ENCODE data around the gene TRABD.

The TRABD gene

DNA sequence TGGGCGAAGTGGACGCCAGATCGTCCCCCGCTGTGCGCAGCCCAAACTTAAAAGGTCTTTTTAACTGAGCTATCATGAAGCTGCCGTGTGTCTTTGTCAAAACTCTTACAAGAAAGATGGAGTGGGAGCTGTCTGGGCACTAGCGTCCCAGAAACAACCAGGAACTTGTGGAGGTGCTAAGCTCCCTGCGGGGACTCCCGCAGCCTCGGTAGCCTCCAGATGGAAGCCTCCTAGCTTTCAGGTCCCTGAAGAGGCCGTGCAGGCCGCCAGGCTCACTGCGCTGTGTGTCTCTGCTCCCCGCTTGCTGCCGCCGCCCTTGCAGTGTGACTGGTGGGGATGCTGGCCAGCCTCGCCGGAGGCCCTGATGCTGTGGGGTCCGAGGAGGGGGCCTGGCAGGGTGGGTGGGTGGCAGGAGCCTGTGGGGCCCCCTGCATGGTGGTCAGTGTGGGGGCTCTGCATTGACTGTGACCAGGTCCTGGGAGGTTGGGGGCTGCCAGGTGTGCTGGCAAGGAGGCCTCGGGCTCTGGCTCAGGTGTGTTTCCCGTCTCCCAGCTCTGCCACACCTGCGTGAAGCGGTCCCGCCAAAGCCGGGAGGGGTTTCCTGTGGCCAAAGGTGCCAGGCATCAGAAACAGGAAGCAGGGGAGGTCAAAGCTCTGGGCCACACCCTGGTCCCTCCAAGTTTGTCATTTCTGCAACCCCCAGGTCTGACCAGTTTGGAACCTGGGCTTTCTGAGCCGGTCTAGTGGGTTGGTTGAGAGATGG, 1.2 kb downstream of the TRABD start:
- DNase-seq (ENCODE audit: low spot score), result peak; percentile 32

DNA sequence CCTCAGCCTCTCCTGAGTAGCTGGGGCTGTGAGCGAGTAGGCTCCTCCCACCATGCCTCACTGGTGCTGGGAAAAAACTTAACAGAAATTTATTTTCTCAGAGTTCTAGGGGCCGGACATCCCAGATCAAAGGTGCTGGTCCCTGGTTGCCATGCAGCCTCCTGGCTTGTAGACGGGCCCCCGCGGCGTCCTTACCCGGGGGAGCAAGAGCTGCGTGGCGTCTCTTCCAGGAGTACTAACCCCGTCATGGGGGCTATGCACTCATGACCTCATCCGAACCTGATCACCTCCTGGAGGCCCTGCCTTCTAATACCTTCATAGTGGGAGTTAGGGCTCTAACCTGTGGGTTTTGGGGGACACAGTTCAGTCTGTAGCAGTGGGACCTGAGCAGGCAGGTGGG, 2.6 kb downstream of the TRABD start:
- no peak for DNase-seq (ENCODE audit: low spot score)

DNA sequence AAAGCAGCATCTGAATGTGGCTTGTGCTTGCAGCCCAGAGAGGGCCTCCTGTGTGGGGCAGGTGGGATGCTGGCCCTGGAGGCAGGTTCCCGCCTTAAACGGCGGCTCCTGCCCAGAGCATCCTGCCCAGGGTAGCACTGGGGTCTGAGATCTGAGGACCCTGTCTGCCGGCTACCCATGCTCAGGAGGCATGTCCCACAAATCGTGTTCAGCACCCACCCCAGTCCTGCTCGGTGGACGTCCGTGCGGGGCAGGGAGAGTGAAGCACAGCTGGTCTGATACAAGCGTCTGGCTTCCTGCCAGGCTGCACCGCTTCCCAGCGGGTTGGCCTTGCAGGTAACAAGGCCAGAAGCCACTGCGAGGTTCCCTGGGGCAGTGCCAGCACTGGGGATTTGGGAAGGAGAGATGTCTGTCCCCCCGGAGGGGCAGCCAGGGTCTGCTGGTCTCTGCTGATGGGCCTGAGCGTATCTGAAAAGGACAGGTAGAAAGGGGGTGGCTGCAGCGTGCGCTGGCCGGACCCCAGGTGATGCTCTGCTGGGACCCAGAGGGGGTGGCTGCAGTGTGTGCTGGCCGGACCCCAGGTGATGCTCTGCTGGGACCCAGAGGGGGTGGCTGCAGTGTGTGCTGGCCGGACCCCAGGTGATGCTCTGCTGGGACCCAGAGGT, 3.6 kb downstream of the TRABD start:
- no peak for DNase-seq (ENCODE audit: low spot score)

DNA sequence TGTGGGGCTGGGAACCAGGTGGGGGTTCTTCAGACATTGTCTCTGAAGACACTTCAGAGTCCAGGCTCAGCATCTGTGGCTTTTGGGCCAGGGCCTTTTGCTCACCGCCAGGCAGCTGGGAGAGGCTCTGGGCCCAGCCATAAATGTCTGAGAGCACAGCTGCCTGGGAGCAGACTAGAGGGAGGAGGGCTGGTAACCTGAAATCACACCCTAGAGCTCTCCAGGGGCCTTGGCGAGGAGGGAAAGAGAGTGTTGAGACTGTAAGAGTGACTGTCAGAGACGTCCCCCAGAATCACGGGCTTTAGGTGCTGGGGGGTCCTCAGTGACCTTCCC, 4.1 kb downstream of the TRABD start:
- DNase-seq (ENCODE audit: low spot score), result peak; percentile 14

DNA sequence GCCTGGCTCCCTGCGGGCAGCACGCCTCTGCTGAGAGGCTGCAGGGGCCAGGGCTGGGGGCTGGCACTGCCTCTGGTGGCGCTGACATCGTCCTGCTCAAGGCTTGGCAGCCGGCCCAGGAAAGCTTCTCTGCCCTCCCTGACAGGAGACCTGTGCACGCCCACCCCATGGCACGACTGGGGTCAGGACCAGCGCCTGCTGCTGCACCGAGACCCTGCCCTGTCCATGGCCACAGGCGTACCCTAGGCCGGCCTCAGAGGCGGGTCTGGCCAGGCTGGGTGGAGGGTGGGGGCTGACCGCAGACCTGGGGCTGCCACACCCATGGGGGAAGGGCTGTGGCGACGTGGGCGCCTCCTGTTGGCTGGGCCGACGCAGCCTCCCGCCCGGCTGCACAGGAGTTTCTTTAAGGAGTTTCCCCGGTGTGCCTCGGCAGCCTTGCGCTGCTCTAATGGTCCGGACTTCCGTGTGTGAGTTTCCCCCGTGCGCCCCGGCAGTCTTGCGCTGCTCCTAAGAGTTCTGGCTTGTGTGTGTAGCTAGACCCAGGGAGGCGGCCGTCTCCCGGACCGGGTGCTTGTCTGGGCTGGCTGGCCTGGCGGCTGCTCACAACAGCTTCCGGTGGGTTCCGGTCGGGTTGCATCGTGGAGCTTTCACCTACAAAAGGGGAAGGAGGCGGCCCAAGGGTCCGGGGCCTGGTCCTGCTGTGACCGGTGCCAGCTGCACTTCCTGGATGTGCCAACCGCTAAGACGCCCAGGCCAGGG, 4.6 kb downstream of the TRABD start:
- DNase-seq (ENCODE audit: low spot score), result peak; percentile 83

DNA sequence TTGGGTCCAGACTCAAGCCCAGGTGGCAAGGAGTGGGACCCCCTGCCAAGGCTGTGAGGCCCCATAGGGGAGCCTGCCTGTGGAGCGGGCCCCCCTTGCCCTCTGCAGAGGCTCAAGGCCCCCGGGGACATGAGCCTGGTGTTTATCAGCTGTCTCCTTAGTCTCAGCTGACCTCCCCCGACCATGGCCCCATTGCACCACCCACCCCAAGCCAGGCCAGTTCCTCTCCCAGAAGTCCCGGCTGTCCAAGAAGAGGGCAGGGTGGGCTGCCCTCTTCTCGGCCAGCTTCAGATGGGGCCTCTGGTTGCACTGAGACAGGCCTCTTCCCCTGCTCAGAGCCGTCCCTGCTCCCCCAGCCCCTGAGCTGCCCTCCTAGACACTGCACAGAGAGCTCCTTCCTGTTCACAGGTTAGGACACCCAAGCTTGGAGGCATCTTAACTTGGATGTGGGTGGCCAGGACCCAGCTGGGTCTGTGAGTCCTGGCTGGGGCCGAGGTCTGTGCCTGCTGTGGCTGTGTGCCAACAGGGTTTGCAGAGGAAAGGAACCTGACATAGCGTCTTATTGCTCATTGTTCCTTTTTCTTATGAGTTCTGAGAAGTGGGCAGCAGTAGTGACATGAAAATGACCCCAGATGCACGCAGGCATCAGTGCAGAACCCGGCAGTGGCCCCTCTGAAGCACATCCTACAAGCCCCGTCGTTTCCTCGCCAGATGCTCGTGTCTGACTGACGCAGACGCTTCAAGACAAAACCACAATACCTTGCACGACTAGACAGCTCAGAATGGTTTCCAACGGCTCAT, 5.4 kb downstream of the TRABD start:
- DNase-seq (ENCODE audit: low spot score), result peak; percentile 84

DNA sequence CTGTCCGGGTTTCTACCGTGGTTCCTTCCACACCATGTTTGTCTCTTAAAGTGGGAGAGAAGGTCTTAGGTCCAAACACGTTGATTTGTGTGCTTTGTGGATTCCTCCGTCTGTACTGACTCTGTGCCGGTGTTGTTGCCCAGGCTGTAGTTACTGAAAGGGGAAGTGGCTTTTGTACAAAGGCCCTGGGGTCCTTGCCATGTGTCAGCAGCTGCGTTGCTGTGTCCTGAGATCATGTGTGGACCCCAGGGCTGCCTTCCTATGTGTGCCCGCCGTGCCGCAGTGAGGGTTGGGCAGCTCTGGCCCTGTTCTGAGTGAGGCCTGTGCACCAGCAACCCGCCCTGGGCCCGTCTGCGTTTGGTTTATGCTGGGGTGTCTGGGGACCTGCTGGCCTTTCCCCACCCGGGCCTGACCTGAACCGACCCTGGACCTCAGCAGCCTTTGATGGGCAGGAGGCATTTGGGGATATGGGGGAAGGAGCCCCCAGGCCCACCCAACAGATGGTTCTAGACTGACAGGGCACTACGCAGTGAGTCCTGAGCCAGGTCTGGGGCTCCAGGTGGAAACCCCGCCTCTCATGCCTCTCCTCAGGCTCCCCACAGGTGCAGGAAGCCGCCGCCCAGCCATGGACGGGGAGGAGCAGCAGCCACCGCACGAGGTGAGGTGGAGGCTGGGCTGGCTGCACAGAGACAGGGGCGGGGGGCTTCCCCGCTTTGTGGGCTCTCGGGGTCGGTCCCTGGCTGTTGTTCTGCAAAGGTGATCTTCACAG, 6.9 kb downstream of the TRABD start:
- DNase-seq (ENCODE audit: low spot score), result peak; percentile 48

DNA sequence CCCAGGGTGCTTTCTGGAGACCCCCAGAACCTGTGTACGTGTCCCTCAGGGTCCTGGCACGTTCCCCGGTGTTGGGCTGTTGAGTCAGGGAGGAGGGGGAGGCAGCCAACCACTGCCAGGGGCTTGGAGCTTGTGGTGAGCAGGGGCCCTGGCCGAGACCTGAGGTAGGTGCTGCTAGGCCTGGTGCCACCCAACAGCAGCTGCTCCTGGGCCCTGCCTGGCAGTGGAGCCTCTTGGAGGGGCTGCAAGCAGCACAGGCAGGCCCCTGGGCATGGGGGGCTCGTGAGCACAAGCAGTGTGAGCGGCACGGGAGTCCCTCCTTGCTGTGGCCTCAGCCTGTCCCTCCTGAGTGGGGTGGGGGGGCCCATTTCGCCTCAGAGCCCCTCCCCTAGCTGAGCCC, 7.9 kb downstream of the TRABD start:
- DNase-seq (ENCODE audit: low spot score), result no peak

DNA sequence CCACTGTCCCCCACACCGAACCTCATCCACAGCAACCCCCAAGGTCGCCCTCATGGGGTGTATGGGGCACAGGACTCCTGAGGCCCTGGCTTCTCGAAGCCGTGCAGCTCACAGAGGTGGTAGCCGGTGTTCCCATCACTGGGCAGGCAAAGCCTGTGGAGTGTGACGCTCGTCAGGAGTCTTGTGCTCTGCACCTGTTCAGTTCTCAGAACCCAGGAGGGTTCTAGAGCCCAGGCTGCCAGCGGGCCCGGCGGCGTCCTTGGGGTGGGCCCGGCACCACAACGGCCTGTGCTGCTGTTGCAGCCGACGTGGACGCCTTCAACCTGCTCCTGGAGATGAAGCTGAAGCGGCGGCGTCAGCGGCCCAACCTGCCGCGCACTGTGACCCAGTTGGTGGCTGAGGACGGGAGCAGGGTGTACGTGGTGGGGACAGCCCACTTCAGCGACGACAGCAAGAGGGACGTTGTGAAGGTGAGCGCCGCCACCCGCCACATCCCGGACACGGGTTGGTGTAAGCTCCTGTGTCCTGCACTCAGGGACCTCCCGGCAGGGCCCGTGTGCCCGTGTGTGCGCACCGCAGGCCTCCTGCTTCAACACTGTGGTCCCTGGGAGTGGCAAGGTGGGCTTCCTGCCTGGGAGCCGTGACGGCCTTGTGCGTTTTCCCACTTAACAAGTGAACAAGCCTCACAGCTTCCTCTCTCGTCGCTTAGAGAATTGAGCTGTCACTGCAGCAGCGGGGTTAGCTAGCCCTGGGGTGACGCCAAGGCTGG, 8.5 kb downstream of the TRABD start:
- no peak for DNase-seq (ENCODE audit: low spot score)

DNA sequence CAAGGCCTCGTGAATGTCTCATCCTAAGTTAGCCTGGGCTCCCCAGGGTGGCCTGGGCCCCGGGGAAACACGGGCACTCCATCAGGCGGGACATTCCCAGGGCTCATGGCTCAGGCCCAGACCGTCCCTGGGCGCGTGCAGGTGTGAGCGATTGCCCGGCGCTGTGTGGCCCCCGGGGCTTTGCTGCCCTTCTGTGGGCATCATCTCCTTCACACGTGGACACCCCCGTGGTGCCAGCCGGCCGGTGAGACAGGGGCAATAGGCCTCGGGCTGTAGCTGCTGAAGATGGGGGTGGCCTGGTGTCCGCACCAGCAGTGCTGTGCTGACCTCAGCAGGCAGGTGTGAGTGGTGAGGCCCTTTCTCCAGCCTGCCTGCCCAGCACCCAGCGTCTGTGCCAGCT, 10.5 kb downstream of the TRABD start:
- DNase-seq (ENCODE audit: low spot score), result no peak

DNA sequence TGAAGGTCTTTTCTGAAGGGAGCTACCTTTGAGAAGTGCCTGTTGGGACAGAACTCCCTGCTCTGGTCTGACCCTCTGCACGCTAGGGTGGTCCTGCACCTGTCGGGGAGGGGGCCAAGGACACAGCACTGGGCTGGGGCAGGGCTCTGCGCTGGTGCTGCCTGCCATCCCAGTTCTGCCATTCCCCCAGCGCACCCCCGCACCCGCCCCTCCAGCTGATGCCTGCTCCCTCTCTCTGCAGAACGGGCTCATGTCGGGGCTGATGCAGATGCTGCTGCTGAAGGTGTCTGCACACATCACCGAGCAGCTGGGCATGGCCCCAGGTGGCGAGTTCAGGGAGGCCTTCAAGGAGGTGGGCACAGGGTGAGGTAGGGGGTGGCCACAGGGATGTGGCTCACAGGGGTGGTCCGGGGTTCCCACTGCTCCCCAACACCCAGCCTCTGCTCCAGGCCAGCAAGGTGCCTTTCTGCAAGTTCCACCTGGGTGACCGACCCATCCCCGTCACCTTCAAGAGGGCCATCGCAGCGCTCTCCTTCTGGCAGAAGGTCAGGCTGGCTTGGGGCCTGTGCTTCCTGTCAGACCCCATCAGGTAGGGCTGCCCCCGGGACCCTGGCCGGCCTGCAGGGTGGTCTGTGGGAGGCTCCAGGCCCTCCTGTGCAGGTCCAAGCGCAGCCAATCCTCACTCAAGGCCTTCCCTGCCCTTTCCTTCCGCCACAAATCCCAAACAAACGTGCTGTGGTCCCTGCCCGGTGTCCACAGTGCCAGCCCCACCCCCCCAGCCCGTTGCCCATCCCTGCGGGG, 11.5 kb downstream of the TRABD start:
- DNase-seq (ENCODE audit: low spot score), result no peak

DNA sequence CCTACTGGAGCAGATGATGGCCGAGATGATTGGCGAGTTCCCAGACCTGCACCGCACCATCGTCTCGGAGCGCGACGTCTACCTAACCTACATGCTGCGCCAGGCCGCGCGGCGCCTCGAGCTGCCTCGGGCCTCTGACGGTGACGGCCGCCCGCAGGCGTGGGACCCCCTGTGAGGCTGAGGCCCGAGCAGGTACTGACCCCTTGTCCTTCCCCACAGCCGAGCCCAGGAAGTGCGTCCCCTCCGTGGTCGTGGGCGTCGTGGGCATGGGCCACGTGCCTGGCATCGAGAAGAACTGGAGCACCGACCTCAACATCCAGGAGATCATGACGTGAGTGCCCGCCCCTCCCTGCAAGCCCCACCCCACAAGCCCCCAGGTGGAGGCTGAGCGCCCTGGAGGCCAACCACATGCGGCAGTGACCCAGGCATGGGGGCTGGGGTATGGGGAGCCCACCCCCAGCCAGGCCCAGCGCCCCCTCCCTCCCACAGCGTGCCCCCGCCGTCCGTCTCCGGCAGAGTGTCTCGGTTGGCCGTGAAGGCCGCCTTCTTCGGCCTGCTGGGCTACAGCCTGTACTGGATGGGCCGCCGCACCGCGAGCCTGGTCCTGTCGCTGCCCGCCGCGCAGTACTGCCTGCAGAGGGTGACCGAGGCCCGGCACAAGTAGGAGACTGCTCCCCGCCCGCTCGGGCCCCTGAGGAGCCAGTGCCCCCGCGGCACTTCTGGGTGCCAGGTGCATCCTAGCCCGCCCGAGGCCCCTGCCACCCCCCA, 12.3 kb downstream of the TRABD start:
- DNase-seq (ENCODE audit: low spot score), result no peak

DNA sequence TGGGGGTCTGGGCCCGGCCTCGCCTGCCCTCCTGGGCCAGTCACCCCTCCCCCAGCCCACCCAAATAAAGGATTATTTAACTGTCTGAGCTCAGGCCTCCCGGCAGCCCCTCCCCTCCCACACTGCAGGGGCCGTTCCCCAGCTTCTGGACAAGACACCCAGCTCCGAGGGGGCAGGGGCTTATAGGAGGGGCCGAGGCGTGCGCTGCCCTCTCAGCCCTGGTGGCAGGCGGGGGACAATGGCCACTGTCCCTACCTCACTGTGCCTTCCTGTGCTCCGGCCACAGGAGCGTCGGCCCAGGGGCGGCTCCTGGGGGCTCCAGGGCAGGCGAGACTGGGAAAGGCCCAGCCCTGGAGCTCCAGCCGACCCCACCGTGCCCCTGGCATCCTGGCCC, 12.9 kb downstream of the TRABD start:
- no peak for DNase-seq (ENCODE audit: low spot score)

DNA sequence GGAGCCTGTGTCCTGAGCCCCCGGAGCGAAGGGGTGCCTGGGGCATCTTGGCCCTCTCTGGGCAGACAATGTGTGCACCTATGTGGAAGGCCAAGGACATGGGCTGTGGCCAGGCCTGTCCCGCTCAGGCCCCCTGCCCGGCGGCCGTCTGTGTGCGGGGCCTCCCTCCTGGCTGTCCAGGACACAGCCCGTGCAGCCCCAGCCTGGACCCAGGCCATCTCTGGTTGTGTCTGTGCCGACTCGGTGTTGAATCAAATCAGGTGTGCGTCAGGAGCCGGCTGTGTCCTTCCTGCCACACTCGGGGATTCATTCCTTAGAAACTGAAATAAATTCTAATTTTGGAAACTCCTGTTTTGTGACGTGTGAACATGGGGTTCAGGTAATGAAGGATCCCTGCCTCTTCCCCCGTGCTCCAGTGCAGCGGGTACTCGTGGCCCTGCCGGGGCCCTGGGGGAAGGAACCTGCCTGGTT, 13.6 kb downstream of the TRABD start:
- no peak for DNase-seq (ENCODE audit: low spot score)

DNA sequence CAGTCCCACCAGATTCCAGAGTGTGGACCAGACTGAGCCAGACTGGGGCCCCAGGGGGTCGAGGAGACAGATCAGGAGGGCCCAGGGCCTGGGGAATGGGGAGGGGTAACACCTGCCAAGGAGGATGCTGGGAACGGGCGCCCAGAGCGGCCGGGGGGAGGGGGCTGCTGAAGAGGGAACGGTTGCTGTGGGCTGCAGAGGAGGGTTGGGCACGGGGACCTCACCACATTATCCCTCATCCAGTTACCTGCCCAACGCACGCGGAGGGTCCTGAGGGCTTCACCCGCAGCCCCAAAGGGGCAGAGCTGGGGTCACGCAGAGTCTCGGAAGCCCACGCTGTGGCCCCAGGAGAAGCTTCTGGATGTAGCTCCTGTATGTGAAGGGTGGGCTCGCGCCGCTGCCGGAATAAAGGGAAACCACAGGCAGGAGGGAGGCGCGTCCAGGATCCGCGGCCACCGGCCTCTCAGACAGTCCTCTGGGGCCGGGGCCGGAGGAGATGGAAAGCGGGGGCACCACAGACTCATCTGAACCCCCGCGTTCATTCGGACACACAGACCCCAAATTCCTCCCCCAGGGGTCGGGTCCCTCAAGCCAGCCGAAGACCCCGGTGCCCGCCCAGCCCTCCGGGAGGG, 14.2 kb downstream of the TRABD start:
- DNase-seq (ENCODE audit: low spot score), result no peak

DNA sequence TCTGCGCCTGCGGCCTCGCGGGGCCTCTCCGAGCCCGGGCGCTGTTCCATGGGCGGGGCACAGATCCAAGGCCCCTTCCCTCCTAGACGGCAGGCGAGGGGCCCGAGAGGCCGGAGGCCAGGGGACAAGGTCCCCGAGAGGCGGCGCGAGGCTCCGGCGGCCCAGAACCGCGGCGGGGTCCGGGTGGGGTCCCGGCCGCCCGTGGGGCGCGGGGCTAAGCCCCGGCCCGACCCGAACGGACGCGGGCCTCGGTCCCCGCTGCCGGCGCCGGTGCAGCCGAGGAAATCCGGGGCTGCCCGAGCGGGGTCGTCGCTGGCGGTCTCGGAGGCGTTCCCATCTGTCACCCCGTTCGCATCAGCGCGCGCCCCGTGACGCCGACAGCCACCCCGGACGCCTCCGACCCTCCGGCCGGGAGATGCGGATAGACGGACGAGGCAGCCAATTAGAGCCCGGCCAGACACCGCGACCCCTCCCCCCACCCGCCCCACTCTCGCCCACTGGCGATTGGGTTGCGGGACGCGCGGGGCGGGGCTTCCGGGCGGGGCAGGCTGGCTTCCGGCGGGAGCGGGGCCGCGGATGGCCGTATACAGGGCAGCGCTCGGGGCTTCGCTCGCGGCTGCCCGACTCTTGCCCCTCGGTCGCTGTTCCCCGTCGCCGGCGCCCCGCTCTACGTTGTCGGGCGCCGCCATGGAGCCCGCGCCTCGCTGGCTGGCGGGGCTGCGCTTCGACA, 14.9 kb downstream of the TRABD start, which contains the start of gene SELENOO:
SELENOO (plus strand) TSS at position 551 of the 730 bp plus-strand sequence; CDS start at position 577, 26 bp downstream.
- peak; percentile 91 for DNase-seq (ENCODE audit: low spot score)

DNA sequence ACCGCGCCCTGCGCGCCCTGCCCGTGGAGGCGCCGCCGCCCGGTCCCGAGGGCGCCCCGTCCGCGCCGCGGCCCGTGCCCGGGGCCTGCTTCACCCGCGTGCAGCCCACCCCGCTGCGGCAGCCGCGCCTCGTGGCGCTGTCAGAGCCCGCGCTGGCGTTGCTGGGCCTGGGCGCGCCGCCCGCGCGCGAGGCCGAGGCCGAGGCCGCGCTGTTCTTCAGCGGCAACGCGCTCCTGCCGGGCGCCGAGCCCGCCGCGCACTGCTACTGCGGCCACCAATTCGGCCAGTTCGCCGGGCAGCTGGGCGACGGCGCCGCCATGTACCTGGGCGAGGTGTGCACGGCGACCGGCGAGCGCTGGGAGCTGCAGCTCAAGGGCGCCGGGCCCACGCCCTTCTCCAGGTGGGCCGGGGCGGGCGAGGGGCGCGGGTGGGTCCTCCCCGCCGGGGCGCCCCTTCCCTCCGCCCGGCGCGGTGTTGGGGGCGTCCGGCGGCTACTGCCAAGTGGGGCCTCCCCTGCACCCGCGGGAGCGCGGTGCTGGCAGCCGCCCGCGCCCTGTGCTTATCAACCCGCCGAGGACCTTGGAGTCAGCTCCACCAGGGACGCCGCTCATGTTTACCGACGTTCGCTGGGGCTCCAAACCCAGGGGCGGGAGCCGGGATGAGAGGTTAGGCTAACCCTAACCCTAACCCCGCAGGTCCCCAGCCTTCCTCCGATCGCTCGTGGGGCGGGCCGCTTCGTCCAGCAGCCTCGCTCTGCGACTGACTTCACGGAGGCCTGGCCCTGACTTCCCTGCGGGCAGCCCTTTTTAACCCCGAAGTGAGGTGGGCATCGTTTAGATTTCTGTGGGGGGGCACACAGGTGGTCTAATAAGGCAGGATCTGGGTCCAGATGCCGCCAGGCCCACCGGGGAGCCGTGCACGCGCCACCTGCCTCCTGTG, 15.7 kb downstream of the TRABD start:
- no peak for DNase-seq (ENCODE audit: low spot score)
